Upper lobe of left lung (tissue), 4 donors: ENCODE measurements around the gene MAJIN.

Experiments
- EP300 ChIP-seq, 4 donors: sonication (generic); formaldehyde crosslinking; IDR thresholded peaks; one replicate each; pipeline ENCODE4 v1.5.1; 2017; ENCODE audit warnings: antibody characterized with exemption in 4 of 4, control low read depth in 2 of 4
- POLR2A ChIP-seq, 4 donors: fragments of 450-650 bp; IDR thresholded peaks; one replicate each; pipeline ENCODE4 v1.5.1; 2016 to 2017; ENCODE audit warnings: antibody characterized with exemption in 4 of 4, mild to moderate bottlenecking in 2 of 4
- POLR2AphosphoS5 ChIP-seq, 2 donors: sonication (generic); formaldehyde crosslinking; IDR thresholded peaks; one replicate each; pipeline ENCODE4 v1.5.1; 2017; ENCODE audit warnings: antibody characterized with exemption in 2 of 2
- TF ChIP-seq, protein P1 (sequence below), 6 experiments: fragments of 450-650 bp in 4 of 6; fragments of 200-600 bp in 2 of 6; sonication (generic) in 2 of 6; IDR thresholded peaks; one replicate each; pipeline ENCODE4 v1.5.1; 2016 to 2019; ENCODE audit warnings: antibody characterized with exemption in 6 of 6

DNA sequence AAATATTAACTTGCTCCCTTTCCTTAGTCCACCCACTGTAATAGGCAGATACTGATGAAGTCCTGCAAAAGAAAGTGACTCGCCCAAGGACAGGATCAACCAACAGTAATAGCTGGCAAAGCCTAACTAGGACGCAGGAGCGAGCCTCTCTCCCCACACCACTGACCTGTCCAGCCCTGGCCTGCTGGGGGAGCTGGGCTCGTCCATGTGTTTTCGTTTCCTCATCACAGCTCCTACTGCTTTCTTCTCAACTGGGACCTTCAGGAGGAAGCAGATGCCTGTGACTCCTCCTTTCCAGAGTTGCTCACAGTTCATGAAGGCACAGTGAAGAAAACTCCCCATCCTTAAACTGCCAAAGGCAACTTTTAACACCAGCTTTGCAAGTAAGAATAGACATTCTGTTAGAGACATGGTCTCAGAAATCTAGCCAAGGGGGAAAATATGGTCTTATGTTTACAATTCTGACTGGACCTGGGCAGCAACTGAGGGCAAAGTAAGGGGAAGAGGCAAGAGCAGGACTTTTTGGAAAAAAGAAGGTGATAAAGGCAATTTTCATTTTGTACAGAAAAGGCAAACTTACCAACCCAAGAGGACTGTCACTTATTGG, 24.6 kb downstream of the MAJIN start:
- TF ChIP-seq, protein P1, sequence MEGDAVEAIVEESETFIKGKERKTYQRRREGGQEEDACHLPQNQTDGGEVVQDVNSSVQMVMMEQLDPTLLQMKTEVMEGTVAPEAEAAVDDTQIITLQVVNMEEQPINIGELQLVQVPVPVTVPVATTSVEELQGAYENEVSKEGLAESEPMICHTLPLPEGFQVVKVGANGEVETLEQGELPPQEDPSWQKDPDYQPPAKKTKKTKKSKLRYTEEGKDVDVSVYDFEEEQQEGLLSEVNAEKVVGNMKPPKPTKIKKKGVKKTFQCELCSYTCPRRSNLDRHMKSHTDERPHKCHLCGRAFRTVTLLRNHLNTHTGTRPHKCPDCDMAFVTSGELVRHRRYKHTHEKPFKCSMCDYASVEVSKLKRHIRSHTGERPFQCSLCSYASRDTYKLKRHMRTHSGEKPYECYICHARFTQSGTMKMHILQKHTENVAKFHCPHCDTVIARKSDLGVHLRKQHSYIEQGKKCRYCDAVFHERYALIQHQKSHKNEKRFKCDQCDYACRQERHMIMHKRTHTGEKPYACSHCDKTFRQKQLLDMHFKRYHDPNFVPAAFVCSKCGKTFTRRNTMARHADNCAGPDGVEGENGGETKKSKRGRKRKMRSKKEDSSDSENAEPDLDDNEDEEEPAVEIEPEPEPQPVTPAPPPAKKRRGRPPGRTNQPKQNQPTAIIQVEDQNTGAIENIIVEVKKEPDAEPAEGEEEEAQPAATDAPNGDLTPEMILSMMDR (IDR thresholded peaks at IDR 0.05), result no peak
- no peak for TF ChIP-seq POLR2A (IDR thresholded peaks at IDR 0.05)
- TF ChIP-seq POLR2AphosphoS5 (IDR thresholded peaks at IDR 0.05), result no peak
- no peak for TF ChIP-seq EP300 (IDR thresholded peaks at IDR 0.05)
